Neural progenitor cell (in vitro differentiated cells): ENCODE data around the gene TRMT61B.

Source experiments
- EZH2 ChIP-seq: fragments of 200-600 bp; sonication (generic); IDR thresholded peaks from 2 replicates; pipeline ENCODE4 v1.6.1; 2017; ENCODE audit warnings: antibody characterized with exemption, mild to moderate bottlenecking, moderate library complexity
- EZH2phosphoT487 ChIP-seq: fragments of 200-600 bp; sonication (generic); IDR thresholded peaks from 2 replicates; pipeline ENCODE4 v1.6.1; 2017; ENCODE audit warnings: antibody characterized with exemption
- TF ChIP-seq, protein P1 (sequence below): fragments of 200-600 bp; sonication (generic); IDR thresholded peaks from 2 replicates; pipeline ENCODE4 v1.5.1; 2017; ENCODE audit warnings: antibody characterized with exemption, mild to moderate bottlenecking

DNA sequence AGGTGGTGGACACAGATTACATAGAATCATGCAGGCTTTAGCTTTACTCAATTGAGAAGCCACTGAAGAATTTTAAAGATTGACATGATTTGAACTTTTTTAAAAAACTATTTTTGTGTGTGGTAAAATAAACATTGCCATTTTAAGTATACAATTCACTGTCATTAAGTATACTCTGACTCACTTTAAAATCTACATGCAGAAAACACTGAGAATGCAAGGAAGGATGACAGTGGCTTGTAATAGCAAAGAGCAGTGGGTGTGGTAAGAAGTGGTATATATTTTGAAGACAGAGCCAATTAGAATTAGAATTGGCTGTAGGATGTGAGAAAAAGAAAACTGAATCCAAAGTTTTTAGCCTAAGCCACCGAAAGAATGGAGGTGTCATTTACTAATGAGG is 14.9 kb downstream of the TRMT61B start:
- TF ChIP-seq, protein P1, sequence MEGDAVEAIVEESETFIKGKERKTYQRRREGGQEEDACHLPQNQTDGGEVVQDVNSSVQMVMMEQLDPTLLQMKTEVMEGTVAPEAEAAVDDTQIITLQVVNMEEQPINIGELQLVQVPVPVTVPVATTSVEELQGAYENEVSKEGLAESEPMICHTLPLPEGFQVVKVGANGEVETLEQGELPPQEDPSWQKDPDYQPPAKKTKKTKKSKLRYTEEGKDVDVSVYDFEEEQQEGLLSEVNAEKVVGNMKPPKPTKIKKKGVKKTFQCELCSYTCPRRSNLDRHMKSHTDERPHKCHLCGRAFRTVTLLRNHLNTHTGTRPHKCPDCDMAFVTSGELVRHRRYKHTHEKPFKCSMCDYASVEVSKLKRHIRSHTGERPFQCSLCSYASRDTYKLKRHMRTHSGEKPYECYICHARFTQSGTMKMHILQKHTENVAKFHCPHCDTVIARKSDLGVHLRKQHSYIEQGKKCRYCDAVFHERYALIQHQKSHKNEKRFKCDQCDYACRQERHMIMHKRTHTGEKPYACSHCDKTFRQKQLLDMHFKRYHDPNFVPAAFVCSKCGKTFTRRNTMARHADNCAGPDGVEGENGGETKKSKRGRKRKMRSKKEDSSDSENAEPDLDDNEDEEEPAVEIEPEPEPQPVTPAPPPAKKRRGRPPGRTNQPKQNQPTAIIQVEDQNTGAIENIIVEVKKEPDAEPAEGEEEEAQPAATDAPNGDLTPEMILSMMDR, result no peak
- TF ChIP-seq EZH2phosphoT487 (no peak), EZH2 (no peak)
